Sciatic nerve (tissue), 2 donors: ENCODE results near the gene KCNK4. TPM values are rescaled to one million over a fixed set of nuclear protein-coding genes. Genes with fewer than 3 reads are reported as not detected.

ENCODE experiments used
- ATAC-seq: fragments of 200-7000 bp; cut with Tn5 transposase; one replicate; pipeline ENCODE4 v1.9.1; 2020; ENCODE audit warnings: mild to moderate bottlenecking, moderate library complexity
- DNase-seq: peaks from one replicate; pipeline ENCODE4 v3.0.0-alpha.2; 2020; ENCODE audit warnings: low spot score
- intact Hi-C: fragments of 100-400 bp; cut with DNase I; formaldehyde crosslinking; loops from one replicate; pipeline ENCODE4 v1.14.2; 2022
- total RNA-seq: library from RNA; stranded (reverse); fragmentation: NEBNext Ultra II Directional; extraction: Animal tissue kit (Norgen Biotek cat#: 25700); gene quantifications from one replicate; pipeline ENCODE4 v1.2.1, GENCODE V29; 2021
- donor health status: DM: no; HTN: no; CAD: no.
- donor health status: DM: no; HTN: no; CAD: no.

Gene KCNK4
- total RNA-seq, 1 donor from 2014 or later = not detected

- DNase-seq = no peak
- peak; percentile 1 for ATAC-seq
- intact Hi-C loops = no loop called here
These were observed 5.0 kb upstream of the KCNK4 start for GRCh38 chr11:64285885-64286800.

- DNase-seq (no peak), ATAC-seq (no peak)
- intact Hi-C loops = no loop called here
These were observed 4.3 kb upstream of the KCNK4 start for GRCh38 chr11:64286801-64287159.

- ATAC-seq (no peak), DNase-seq (peak; percentile 58)
- intact Hi-C loops = no loop called here
These were observed 3.3 kb upstream of the KCNK4 start for GRCh38 chr11:64287676-64288352.

- intact Hi-C loops = no loop called here
- DNase-seq (peak; percentile 58), ATAC-seq (no peak)
These were observed 2.8 kb upstream of the KCNK4 start for GRCh38 chr11:64288353-64288750.

- intact Hi-C loops = no loop called here
- ATAC-seq = no peak
These were observed 2.0 kb upstream of the KCNK4 start for GRCh38 chr11:64289002-64289564.

GRCh38 chr11:64290352-64291261, 495 bp upstream of the KCNK4 start:
- ATAC-seq (no peak), DNase-seq (no peak)
- intact Hi-C loops = loop anchor here (10.0 kb wide), 2 partner anchors 86 to 296 kb away; partner anchors contain the start of gene FERMT3

More at GRCh38 chr11:64289002-64289564, 2.0 kb upstream of the KCNK4 start:
- peak; percentile 53 for DNase-seq

GRCh38 chr11:64291752-64292459, 804 bp downstream of the KCNK4 start:
- no peak for ATAC-seq
- intact Hi-C loops = loop anchor here (10.0 kb wide), 2 partner anchors 87 to 297 kb away; partner anchors contain the start of gene FERMT3
- no peak for DNase-seq

GRCh38 chr11:64292460-64293254, 1.6 kb downstream of the KCNK4 start:
- DNase-seq = no peak
- no peak for ATAC-seq
- intact Hi-C loops = loop anchor here (10.0 kb wide), 2 partner anchors 88 to 298 kb away; partner anchors contain the start of gene FERMT3

GRCh38 chr11:64294774-64295173, 3.7 kb downstream of the KCNK4 start:
- ATAC-seq = no peak
- intact Hi-C loops = loop anchor here (10.0 kb wide), 2 partner anchors 90 to 300 kb away; partner anchors contain the start of gene FERMT3

GRCh38 chr11:64295760-64296159, 4.7 kb downstream of the KCNK4 start:
- DNase-seq (no peak), ATAC-seq (no peak)
- intact Hi-C loops = loop anchor here (10.0 kb wide), 2 partner anchors 91 to 301 kb away; partner anchors contain the start of gene FERMT3

More at GRCh38 chr11:64294774-64295173, 3.7 kb downstream of the KCNK4 start:
- DNase-seq = no peak

GRCh38 chr11:64296236-64296635, 5.1 kb downstream of the KCNK4 start:
- ATAC-seq = no peak
- intact Hi-C loops = loop anchor here (10.0 kb wide), 2 partner anchors 91 to 301 kb away; partner anchors contain the start of gene FERMT3
- no peak for DNase-seq

GRCh38 chr11:64296830-64297698, 6.0 kb downstream of the KCNK4 start:
- DNase-seq = no peak
- no peak for ATAC-seq
- intact Hi-C loops = loop anchor here (10.0 kb wide), 2 partner anchors 92 to 302 kb away; partner anchors contain the start of gene FERMT3

- no peak for DNase-seq
- ATAC-seq = no peak
- intact Hi-C loops = loop anchor here (10.0 kb wide), 2 partner anchors 93 to 303 kb away; partner anchors contain the start of gene FERMT3
These were observed 6.7 kb downstream of the KCNK4 start for GRCh38 chr11:64297699-64298358.

- intact Hi-C loops = loop anchor here (10.0 kb wide), 2 partner anchors 94 to 304 kb away; partner anchors contain the start of gene FERMT3
- ATAC-seq (peak; percentile 45), DNase-seq (peak; percentile 84)
These were observed 8.1 kb downstream of the KCNK4 start for GRCh38 chr11:64298966-64299846.
